H1 (cell line): Measurements from ENCODE around the gene HDAC10. TPM values are rescaled to one million over a fixed set of nuclear protein-coding genes. Genes with fewer than 3 reads are reported as not detected.

Experiments
- ATF3 ChIP-seq: IDR thresholded peaks from 2 replicates; pipeline ENCODE4 v1.6.1; 2011; ENCODE audit warnings: low read depth, mild to moderate bottlenecking, low read length; ENCODE audit not compliant: insufficient read depth
- CHD2 ChIP-seq: IDR thresholded peaks from 2 replicates; pipeline ENCODE4 v1.6.1; 2012; ENCODE audit warnings: low read length, improper control_type of control experiment
- HDAC6 ChIP-seq: IDR thresholded peaks from one replicate; pipeline ENCODE4 v1.7.1; 2012; ENCODE audit warnings: low read depth, mild to moderate bottlenecking, inconsistent platforms, low read length, moderate library complexity
- JUN ChIP-seq: IDR thresholded peaks from 2 replicates; pipeline ENCODE4 v1.6.1; 2011; ENCODE audit warnings: low read depth, mild to moderate bottlenecking, improper control_type of control experiment, low read length
- PHF8 ChIP-seq: fragments of 200-600 bp; sonication (generic); conservative IDR thresholded peaks from 2 replicates; pipeline ENCODE4 v1.7.1; 2012; ENCODE audit warnings: low read depth, mild to moderate bottlenecking, inconsistent platforms, low read length, moderate library complexity
- TBP ChIP-seq: IDR thresholded peaks from 2 replicates; pipeline ENCODE4 v1.6.1; 2011; ENCODE audit warnings: low read depth, low read length, improper control_type of control experiment
- polyA plus RNA-seq, 7 experiments: library from polyadenylated mRNA; depleted of rRNA in 3 of 7; stranded (reverse) in 5 of 7; unstranded in 2 of 7; fragments of >200 nt in 5 of 7; fragments of 200-250 nt in 2 of 7; gene quantifications; 1 replicate in 5 of 7; 2 replicates in 1 of 7; 4 replicates in 1 of 7; pipeline versions ENCODE4 v1.2.1 to v1.2.3, GENCODE V29; 2011 to 2013; ENCODE audit warnings: missing spikeins in 2 of 7, mixed read lengths in 2 of 7
- total RNA-seq: library from RNA; stranded (reverse); fragmentation: NEBNext Ultra II Directional; extraction: Animal tissue kit (Norgen Biotek cat#: 25700); gene quantifications from 2 replicates; pipeline ENCODE4 v1.2.1, GENCODE V29; 2021

HDAC10 gene
- total and polyA plus RNA-seq, 2 of the 8 experiments (the other 6 are each of a cell fraction or from before 2014, with no cell fraction given): 11.2 to 26.4 TPM

DNA sequence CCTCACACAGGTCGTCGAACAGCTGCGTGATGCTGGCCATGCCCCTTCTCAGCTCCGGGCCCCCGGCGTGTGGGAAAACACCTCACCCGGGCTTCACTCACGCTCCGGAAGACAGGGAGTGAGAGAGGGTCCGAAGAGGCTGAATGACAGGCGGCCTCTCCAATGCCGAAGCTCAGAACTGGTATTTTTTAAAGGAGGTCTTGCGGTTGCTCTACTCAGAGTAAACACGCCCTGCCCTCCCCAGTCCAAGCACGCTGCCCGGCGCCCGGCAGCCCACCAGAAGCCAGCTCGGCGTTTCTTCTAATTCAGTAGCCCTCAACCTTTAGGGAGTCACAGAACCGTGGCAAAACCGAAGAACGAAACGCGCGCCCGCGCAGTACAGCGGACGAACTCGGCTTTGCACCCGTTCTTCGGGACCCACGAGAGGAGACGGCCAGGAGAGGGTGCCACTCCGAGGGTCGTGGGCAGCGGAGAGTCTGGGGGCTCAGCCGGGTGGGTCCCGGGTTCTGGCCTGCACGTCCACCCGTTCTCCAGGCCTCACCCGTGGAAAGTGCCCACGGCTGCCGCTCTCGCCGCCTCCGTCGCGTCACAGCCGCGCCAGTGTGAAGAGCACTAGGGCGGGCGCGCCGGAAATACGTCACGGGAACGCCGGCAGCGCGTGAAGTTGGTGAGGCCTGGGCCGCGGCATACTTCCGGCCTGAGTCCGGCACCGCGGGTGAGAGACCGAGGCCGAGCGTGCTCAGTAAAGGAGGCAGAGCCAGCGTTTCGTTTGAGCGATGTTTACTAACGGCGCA is 6.4 kb downstream of the HDAC10 start, which contains the start of gene TUBGCP6 (continued):
- TF ChIP-seq ATF3 (peak; percentile 92), PHF8 (peak; percentile 85), HDAC6 (no peak), TBP (peak; percentile 68; the same call in 1 of the 2 replicates), JUN (no peak), CHD2 (peak; percentile 58; the same call in 1 of the 2 replicates)
